Measurements from ENCODE around the gene LAPTM5. TPM values are rescaled to one million over a fixed set of nuclear protein-coding genes. Genes with fewer than 3 reads are reported as not detected.

Gene LAPTM5
- total RNA-seq, 1 experiment from 2014 or later = not detected

DNA sequence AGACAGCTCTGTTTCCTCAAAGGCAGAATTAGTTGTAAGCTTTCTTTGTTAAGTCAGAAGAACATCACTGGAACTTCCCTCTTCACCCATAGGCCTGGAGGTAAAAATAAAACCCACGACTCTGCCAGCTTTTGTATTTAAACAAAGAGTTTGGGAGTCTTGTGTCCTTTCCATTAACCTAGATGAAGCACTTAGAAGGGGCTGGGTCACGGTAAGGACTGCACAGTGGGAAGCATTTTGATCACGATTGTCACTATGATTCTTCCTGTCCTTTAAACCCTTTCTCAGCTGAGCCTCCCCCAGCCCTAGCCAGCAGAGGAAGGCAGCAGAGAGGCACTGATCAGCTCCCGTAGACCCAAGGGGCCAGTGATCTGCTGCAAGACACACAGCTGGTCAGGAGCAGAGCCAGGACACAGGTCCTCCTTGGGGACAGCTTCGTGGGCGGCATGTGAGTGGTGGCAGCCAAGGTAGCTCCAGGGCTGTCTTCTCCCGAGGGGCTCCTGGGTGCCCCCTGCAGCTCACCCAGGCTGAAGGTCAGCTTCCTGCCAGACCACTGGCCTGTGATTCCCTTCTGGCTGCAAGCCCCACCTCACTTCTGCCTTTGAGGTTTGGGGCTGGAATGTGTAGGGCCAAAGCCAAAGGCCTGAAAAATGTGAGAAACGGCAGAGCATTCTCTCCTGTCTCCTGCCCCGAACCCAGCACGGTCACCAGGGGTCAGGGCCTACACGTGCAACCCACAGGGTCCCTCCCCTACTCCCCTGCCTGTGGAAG, 4.0 kb upstream of the LAPTM5 start:
- no peak for TF ChIP-seq EZH2 (IDR thresholded peaks at IDR 0.05; ENCODE audit: borderline replicate concordance, low read depth, low read length, poor library complexity, severe bottlenecking)
- TF ChIP-seq, protein P1, sequence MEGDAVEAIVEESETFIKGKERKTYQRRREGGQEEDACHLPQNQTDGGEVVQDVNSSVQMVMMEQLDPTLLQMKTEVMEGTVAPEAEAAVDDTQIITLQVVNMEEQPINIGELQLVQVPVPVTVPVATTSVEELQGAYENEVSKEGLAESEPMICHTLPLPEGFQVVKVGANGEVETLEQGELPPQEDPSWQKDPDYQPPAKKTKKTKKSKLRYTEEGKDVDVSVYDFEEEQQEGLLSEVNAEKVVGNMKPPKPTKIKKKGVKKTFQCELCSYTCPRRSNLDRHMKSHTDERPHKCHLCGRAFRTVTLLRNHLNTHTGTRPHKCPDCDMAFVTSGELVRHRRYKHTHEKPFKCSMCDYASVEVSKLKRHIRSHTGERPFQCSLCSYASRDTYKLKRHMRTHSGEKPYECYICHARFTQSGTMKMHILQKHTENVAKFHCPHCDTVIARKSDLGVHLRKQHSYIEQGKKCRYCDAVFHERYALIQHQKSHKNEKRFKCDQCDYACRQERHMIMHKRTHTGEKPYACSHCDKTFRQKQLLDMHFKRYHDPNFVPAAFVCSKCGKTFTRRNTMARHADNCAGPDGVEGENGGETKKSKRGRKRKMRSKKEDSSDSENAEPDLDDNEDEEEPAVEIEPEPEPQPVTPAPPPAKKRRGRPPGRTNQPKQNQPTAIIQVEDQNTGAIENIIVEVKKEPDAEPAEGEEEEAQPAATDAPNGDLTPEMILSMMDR (conservative IDR thresholded peaks at IDR 0.05; ENCODE audit: low read depth, low read length) = no peak
- Histone ChIP-seq H3K36me3 (ENCODE audit: insufficient read depth, low read length, poor library complexity, severe bottlenecking) (no peaks in the 10 kb centered on the region), H3K27ac (ENCODE audit: low read depth, low read length, poor library complexity, severe bottlenecking) (no peak overlapping the region), H3K4me3 (ENCODE audit: low read depth, low read length, poor library complexity, severe bottlenecking) (no peak overlapping the region), H3K9me3 (ENCODE audit: low read depth, low read length, poor library complexity, severe bottlenecking) (no peaks in the 10 kb centered on the region), H3K27me3 (replicated peaks; ENCODE audit: insufficient read depth, low read depth, low read length, poor library complexity) (no peaks in the 10 kb centered on the region), H3K4me1 (ENCODE audit: insufficient read depth, low read length, poor library complexity, severe bottlenecking) (peaks cover 6% of the 10 kb centered on the region)
- DNase-seq (ENCODE audit: low spot score) = no peak
- ChIA-PET CTCF (no interaction called here), POLR2A (ENCODE audit: low non-redundant PET) (no interaction called here)
- intact Hi-C loops (cut with micrococcal nuclease; ENCODE audit: unreplicated experiment) = no loop called here
- no TSS peak for BruUV-seq (replicated peaks)

DNA sequence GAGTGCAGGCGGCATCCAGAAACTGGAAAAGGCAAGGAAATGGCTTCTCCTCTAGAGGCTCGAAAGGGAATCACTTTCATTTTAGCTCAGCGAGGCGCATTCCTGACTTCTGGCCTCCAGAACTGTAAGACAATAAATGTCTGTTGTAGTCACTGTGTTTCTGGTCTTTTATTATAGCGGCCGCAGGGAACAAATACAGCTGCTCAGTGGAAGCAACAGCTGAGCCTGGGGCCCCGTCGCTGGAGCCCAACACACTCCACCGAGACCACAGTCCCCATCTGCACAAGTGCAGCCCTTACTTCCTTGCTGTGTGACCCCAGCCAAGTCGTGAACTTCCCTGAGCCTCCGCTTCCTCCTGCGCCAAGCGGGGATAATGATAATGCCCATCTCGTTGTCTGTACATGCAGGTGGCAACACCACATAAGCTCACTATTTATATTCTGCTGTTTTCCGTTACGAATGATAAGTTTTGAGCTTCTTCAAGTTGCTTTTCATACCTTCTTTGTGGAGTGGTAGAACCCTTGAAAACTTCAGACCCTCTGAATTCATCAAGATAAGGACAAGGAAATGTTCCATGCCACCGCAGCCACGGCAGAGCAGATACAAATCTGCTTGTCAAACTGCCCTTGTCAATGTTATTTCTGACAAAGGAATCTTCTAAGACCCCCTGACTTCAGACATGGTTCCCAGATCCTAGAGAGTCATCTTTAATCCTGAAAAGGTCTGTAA, 3.2 kb upstream of the LAPTM5 start:
- no TSS peak for BruUV-seq (replicated peaks)
- intact Hi-C loops (cut with micrococcal nuclease; ENCODE audit: unreplicated experiment) = no loop called here
- Histone ChIP-seq H3K4me1 (ENCODE audit: insufficient read depth, low read length, poor library complexity, severe bottlenecking) (peaks cover 6% of the 10 kb centered on the region), H3K36me3 (ENCODE audit: insufficient read depth, low read length, poor library complexity, severe bottlenecking) (no peaks in the 10 kb centered on the region), H3K27me3 (replicated peaks; ENCODE audit: insufficient read depth, low read depth, low read length, poor library complexity) (no peaks in the 10 kb centered on the region), H3K27ac (ENCODE audit: low read depth, low read length, poor library complexity, severe bottlenecking) (no peak overlapping the region), H3K4me3 (ENCODE audit: low read depth, low read length, poor library complexity, severe bottlenecking) (no peak overlapping the region), H3K9me3 (ENCODE audit: low read depth, low read length, poor library complexity, severe bottlenecking) (no peaks in the 10 kb centered on the region)
- TF ChIP-seq, protein P1 (conservative IDR thresholded peaks at IDR 0.05; ENCODE audit: low read depth, low read length) = no peak
- no peak for TF ChIP-seq EZH2 (IDR thresholded peaks at IDR 0.05; ENCODE audit: borderline replicate concordance, low read depth, low read length, poor library complexity, severe bottlenecking)
- ChIA-PET CTCF (no interaction called here), POLR2A (ENCODE audit: low non-redundant PET) (no interaction called here)
- DNase-seq (ENCODE audit: low spot score) = no peak

DNA sequence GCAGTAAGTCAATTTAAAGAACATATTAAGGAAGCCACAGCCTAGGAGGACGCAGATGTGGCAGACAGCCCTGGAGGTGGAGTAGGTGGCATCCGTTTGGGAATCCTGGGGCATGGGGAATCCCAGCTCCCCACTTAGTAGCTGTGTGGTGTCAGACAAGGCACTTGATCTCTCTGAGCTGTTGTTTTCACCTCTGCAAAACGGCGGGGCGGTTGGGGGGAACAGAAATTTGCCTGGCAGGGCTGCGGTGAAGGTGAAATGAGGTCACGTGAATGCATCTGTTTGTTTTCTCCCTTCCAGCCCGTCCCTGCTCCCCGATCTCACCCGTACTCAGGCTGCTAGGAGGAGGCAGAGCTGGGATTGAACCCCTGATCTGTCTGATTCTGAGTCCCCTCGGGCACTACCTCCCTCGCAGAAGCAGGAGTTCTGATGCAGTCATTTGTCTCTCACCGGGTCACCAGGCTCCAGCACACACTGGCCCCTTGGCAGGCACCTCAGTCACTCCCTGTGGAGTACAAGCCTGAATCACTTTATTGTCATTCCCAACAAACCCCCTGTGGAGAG, 2.2 kb upstream of the LAPTM5 start:
- intact Hi-C loops (cut with micrococcal nuclease; ENCODE audit: unreplicated experiment) = no loop called here
- Histone ChIP-seq H3K4me1 (ENCODE audit: insufficient read depth, low read length, poor library complexity, severe bottlenecking) (peaks cover 6% of the 10 kb centered on the region), H3K4me3 (ENCODE audit: low read depth, low read length, poor library complexity, severe bottlenecking) (no peak overlapping the region), H3K36me3 (ENCODE audit: insufficient read depth, low read length, poor library complexity, severe bottlenecking) (no peaks in the 10 kb centered on the region), H3K9me3 (ENCODE audit: low read depth, low read length, poor library complexity, severe bottlenecking) (no peaks in the 10 kb centered on the region), H3K27me3 (replicated peaks; ENCODE audit: insufficient read depth, low read depth, low read length, poor library complexity) (no peaks in the 10 kb centered on the region), H3K27ac (ENCODE audit: low read depth, low read length, poor library complexity, severe bottlenecking) (no peak overlapping the region)
- no TSS peak for BruUV-seq (replicated peaks)
- ChIA-PET POLR2A (ENCODE audit: low non-redundant PET) (no interaction called here), CTCF (no interaction called here)
- TF ChIP-seq, protein P1 (conservative IDR thresholded peaks at IDR 0.05; ENCODE audit: low read depth, low read length) = no peak
- TF ChIP-seq EZH2 (IDR thresholded peaks at IDR 0.05; ENCODE audit: borderline replicate concordance, low read depth, low read length, poor library complexity, severe bottlenecking) = no peak
- DNase-seq (ENCODE audit: low spot score) = no peak

Measured in A673 (cell line).